RPMI8226 (cell line): ENCODE results near the gene IL20RA.
"Not testable (repeated sequence)": the region's sequence is repeated elsewhere in the genome, so short reads cannot be mapped to it uniquely, and the experiment has no call there.

ENCODE experiments used
- DNase-seq: peaks from one replicate; pipeline ENCODE4 v3.0.0-alpha.2; 2015

IL20RA gene

GRCh38 chr6:137002505-137002904 lies 42.3 kb downstream of the IL20RA start:
- DNase-seq, result no peak

GRCh38 chr6:137001977-137002302 lies 42.8 kb downstream of the IL20RA start:
- DNase-seq, result no peak

- no peak for DNase-seq
Measured at GRCh38 chr6:137001299-137001976, 43.3 kb downstream of the IL20RA start.

GRCh38 chr6:137000825-137001224 lies 43.9 kb downstream of the IL20RA start:
- DNase-seq, result no peak

GRCh38 chr6:136995521-136995920 lies 49.2 kb downstream of the IL20RA start:
- no peak for DNase-seq

- no peak for DNase-seq
Measured at GRCh38 chr6:136994782-136995181, 50.0 kb downstream of the IL20RA start.

- DNase-seq, result no peak
Measured at GRCh38 chr6:136992113-136992512, 52.7 kb downstream of the IL20RA start.

- DNase-seq, result no peak
Measured at GRCh38 chr6:136991646-136992045, 53.1 kb downstream of the IL20RA start.

GRCh38 chr6:136990754-136991153 lies 54.0 kb downstream of the IL20RA start:
- no peak for DNase-seq

- no peak for DNase-seq
Measured at GRCh38 chr6:136990242-136990578, 54.6 kb downstream of the IL20RA start.

- no peak for DNase-seq
Measured at GRCh38 chr6:136989571-136990241, 55.1 kb downstream of the IL20RA start.

- no peak for DNase-seq
Measured at GRCh38 chr6:136987526-136987925, 57.2 kb downstream of the IL20RA start.

GRCh38 chr6:136985502-136985901 lies 59.3 kb downstream of the IL20RA start:
- DNase-seq, result no peak

GRCh38 chr6:136984578-136984977 lies 60.2 kb downstream of the IL20RA start:
- no peak for DNase-seq

GRCh38 chr6:136983687-136984086 lies 61.1 kb downstream of the IL20RA start:
- DNase-seq, result no peak

GRCh38 chr6:136982928-136983327 lies 61.8 kb downstream of the IL20RA start:
- DNase-seq, result no peak

GRCh38 chr6:136980070-136980469 lies 64.7 kb downstream of the IL20RA start:
- DNase-seq, result no peak

- no peak for DNase-seq
Measured at GRCh38 chr6:136979206-136979605, 65.6 kb downstream of the IL20RA start.

- DNase-seq, result no peak
Measured at GRCh38 chr6:136977075-136977474, 67.7 kb downstream of the IL20RA start.

- DNase-seq, result peak; percentile 63
Measured at GRCh38 chr6:136975089-136975715, 69.6 kb downstream of the IL20RA start.

- not testable (repeated sequence) for DNase-seq
Measured at GRCh38 chr6:136973781-136974180, 71.0 kb downstream of the IL20RA start.

- no peak for DNase-seq
Measured at GRCh38 chr6:136971609-136972008, 73.2 kb downstream of the IL20RA start.

- no peak for DNase-seq
Measured at GRCh38 chr6:136969930-136970329, 74.8 kb downstream of the IL20RA start.

- no peak for DNase-seq
Measured at GRCh38 chr6:136969433-136969832, 75.3 kb downstream of the IL20RA start.

- no peak for DNase-seq
Measured at GRCh38 chr6:136968837-136969236, 75.9 kb downstream of the IL20RA start.
